Stimulated activated CD8-positive, alpha-beta memory T cell treated with anti-CD3 and anti-CD28 coated beads, Interleukin-2, amount 100 ng/mL, for 1 hour (primary cell): ENCODE measurements around the gene NSFL1C.
"Not testable (repeated sequence)": the region's sequence is repeated elsewhere in the genome, so short reads cannot be mapped to it uniquely, and the experiment has no call there.

Source experiments
- DNase-seq, 2 donors: peaks; one replicate each; pipeline ENCODE4 v3.0.0-alpha.2; 2020; ENCODE audit warnings: low read depth in 2 of 2

NSFL1C gene

GRCh38 chr20:1466211-1467081 is at the start of gene NSFL1C:
Gene NSFL1C (minus strand): TSS chr20:1466849. CDS start chr20:1466824, 25 bp downstream.
- peak; percentile 93 to 96 for DNase-seq

GRCh38 chr20:1513801-1514200 is 47.2 kb upstream of the NSFL1C start:
- no peak for DNase-seq

GRCh38 chr20:1509237-1509636 is 42.6 kb upstream of the NSFL1C start:
- no peak for DNase-seq

GRCh38 chr20:1508574-1508973 is 41.9 kb upstream of the NSFL1C start:
- DNase-seq = no peak

- no peak for DNase-seq
These were observed 40.6 kb upstream of the NSFL1C start for GRCh38 chr20:1507276-1507675.

- DNase-seq = no peak
These were observed 39.2 kb upstream of the NSFL1C start for GRCh38 chr20:1505871-1506270.

GRCh38 chr20:1505361-1505760 is 38.7 kb upstream of the NSFL1C start:
- DNase-seq = no peak

GRCh38 chr20:1503564-1504227 is 37.0 kb upstream of the NSFL1C start:
- peak; percentile 46 to 48 for DNase-seq

GRCh38 chr20:1500496-1500895 is 33.8 kb upstream of the NSFL1C start:
- DNase-seq = no peak

- no peak for DNase-seq
These were observed 33.1 kb upstream of the NSFL1C start for GRCh38 chr20:1499528-1500420.

GRCh38 chr20:1497371-1497770 is 30.7 kb upstream of the NSFL1C start:
- not testable (repeated sequence) for DNase-seq

GRCh38 chr20:1496930-1497329 is 30.3 kb upstream of the NSFL1C start:
- DNase-seq = no peak

- no peak for DNase-seq
These were observed 27.8 kb upstream of the NSFL1C start for GRCh38 chr20:1494436-1494835.

- no peak for DNase-seq
These were observed 26.9 kb upstream of the NSFL1C start for GRCh38 chr20:1493536-1493935.

- no peak for DNase-seq
These were observed 25.4 kb upstream of the NSFL1C start for GRCh38 chr20:1491860-1492642.

- no peak for DNase-seq
These were observed 24.7 kb upstream of the NSFL1C start, which contains the start of gene SIRPB2 for GRCh38 chr20:1491281-1491840. Gene SIRPB2 (minus strand): TSS chr20:1491420. CDS start chr20:1491359, 61 bp downstream.

GRCh38 chr20:1490643-1491195 is 24.1 kb upstream of the NSFL1C start:
- DNase-seq = no peak

- no peak for DNase-seq
These were observed 23.3 kb upstream of the NSFL1C start for GRCh38 chr20:1489764-1490436.

GRCh38 chr20:1489325-1489724 is 22.7 kb upstream of the NSFL1C start:
- no peak for DNase-seq

- no peak for DNase-seq
These were observed 19.9 kb upstream of the NSFL1C start for GRCh38 chr20:1486566-1486965.
